CD4-positive, alpha-beta T cell treated with Interleukin-1 beta for 1 hour (primary cell): ENCODE measurements around the gene MN1.

Experiments used
- DNase-seq, 2 donors: peaks; one replicate each; pipeline ENCODE4 v3.0.0-alpha.2; 2020 to 2022

MN1 gene

GRCh38 chr22:27731621-27732020, 69.9 kb downstream of the MN1 start:
- DNase-seq: no peak

GRCh38 chr22:27730641-27731433, 70.7 kb downstream of the MN1 start:
- DNase-seq: no peak

- no peak for DNase-seq
These were observed 72.3 kb downstream of the MN1 start for GRCh38 chr22:27729246-27729645.

- DNase-seq: no peak
These were observed 73.7 kb downstream of the MN1 start for GRCh38 chr22:27727673-27728451.

GRCh38 chr22:27726686-27727449, 74.7 kb downstream of the MN1 start:
- peak in 1 of 2 donors; percentile 74 for DNase-seq

GRCh38 chr22:27726331-27726685, 75.2 kb downstream of the MN1 start:
- DNase-seq: no peak

GRCh38 chr22:27725661-27726060, 75.9 kb downstream of the MN1 start:
- no peak for DNase-seq

GRCh38 chr22:27724709-27725108, 76.8 kb downstream of the MN1 start:
- DNase-seq: no peak

- DNase-seq: no peak
These were observed 77.4 kb downstream of the MN1 start for GRCh38 chr22:27724157-27724556.

- no peak for DNase-seq
These were observed 77.8 kb downstream of the MN1 start for GRCh38 chr22:27723708-27724107.

GRCh38 chr22:27723158-27723557, 78.4 kb downstream of the MN1 start:
- DNase-seq: no peak

GRCh38 chr22:27720860-27721259, 80.7 kb downstream of the MN1 start:
- DNase-seq: no peak

GRCh38 chr22:27719535-27720227, 81.9 kb downstream of the MN1 start:
- peak in 1 of 2 donors; percentile 45 for DNase-seq

GRCh38 chr22:27719036-27719347, 82.6 kb downstream of the MN1 start:
- DNase-seq: no peak

- DNase-seq: peak; percentile 4 to 80
These were observed 83.1 kb downstream of the MN1 start for GRCh38 chr22:27718186-27719035.

GRCh38 chr22:27717094-27717493, 84.5 kb downstream of the MN1 start:
- no peak for DNase-seq

GRCh38 chr22:27716074-27716473, 85.5 kb downstream of the MN1 start:
- DNase-seq: no peak

- DNase-seq: no peak
These were observed 86.5 kb downstream of the MN1 start for GRCh38 chr22:27715106-27715505.

- DNase-seq: no peak
These were observed 87.5 kb downstream of the MN1 start for GRCh38 chr22:27714068-27714467.

- DNase-seq: no peak
These were observed 88.1 kb downstream of the MN1 start for GRCh38 chr22:27713461-27713860.

- no peak for DNase-seq
These were observed 89.8 kb downstream of the MN1 start for GRCh38 chr22:27711756-27712155.

GRCh38 chr22:27711012-27711411, 90.5 kb downstream of the MN1 start:
- DNase-seq: no peak
